Measurements from ENCODE around the gene RABIF.
"Not testable (repeated sequence)": the region's sequence is repeated elsewhere in the genome, so short reads cannot be mapped to it uniquely, and the experiment has no call there.

Gene RABIF

GRCh38 chr1:202834771-202835547 lies 54.0 kb downstream of the RABIF start:
- DNase-seq (ENCODE audit: low read depth) = no peak
- no peak overlapping the region for H3K4me3 ChIP-seq (ENCODE audit: low read depth, low read length)
- no peak for TF ChIP-seq CTCF (conservative IDR thresholded peaks at IDR 0.05; ENCODE audit: low read depth, low read length)

GRCh38 chr1:202831906-202832305 lies 57.0 kb downstream of the RABIF start:
- no peak for TF ChIP-seq CTCF (conservative IDR thresholded peaks at IDR 0.05; ENCODE audit: low read depth, low read length)
- no peak for DNase-seq (ENCODE audit: low read depth)
- no peak overlapping the region for H3K4me3 ChIP-seq (ENCODE audit: low read depth, low read length)

GRCh38 chr1:202829223-202829622 lies 59.7 kb downstream of the RABIF start:
- not testable (repeated sequence) for DNase-seq (ENCODE audit: low read depth)

More at GRCh38 chr1:202829223-202829622, 59.7 kb downstream of the RABIF start:
- not testable (repeated sequence) for H3K4me3 ChIP-seq (ENCODE audit: low read depth, low read length)

Measured in choroid plexus epithelial cell (primary cell).